Upper lobe of left lung (tissue), 4 donors: Measurements from ENCODE around the gene TNS4.

Experiments used
- CTCF ChIP-seq, 6 experiments: fragments of 450-650 bp in 4 of 6; fragments of 200-600 bp in 2 of 6; sonication (generic) in 2 of 6; IDR thresholded peaks; one replicate each; pipeline ENCODE4 v1.5.1; 2016 to 2019; ENCODE audit warnings: antibody characterized with exemption in 6 of 6
- POLR2AphosphoS5 ChIP-seq, 2 donors: sonication (generic); formaldehyde crosslinking; IDR thresholded peaks; one replicate each; pipeline ENCODE4 v1.5.1; 2017; ENCODE audit warnings: antibody characterized with exemption in 2 of 2

GRCh38 chr17:40456396-40456951, 44.9 kb downstream of the TNS4 start:
- TF ChIP-seq POLR2AphosphoS5 (IDR thresholded peaks at IDR 0.05) = no peak
- TF ChIP-seq CTCF (IDR thresholded peaks at IDR 0.05) = no peak
